Sigmoid colon (tissue), 4 donors: ENCODE results near the gene FBLN2.

Experiments used
- EP300 ChIP-seq, 4 donors: sonication (generic); formaldehyde crosslinking; IDR thresholded peaks; one replicate each; pipeline ENCODE4 v1.6.1; 2017; ENCODE audit warnings: antibody characterized with exemption in 4 of 4
- POLR2A ChIP-seq, 2 donors: fragments of 450-650 bp; IDR thresholded peaks; one replicate each; pipeline ENCODE4 v1.6.1; 2016; ENCODE audit warnings: antibody characterized with exemption in 2 of 2, mild to moderate bottlenecking in 2 of 2, moderate library complexity in 2 of 2
- POLR2AphosphoS5 ChIP-seq, 4 donors: sonication (generic); formaldehyde crosslinking; IDR thresholded peaks; one replicate each; pipeline ENCODE4 v1.6.1; 2017; ENCODE audit warnings: antibody characterized with exemption in 4 of 4

DNA sequence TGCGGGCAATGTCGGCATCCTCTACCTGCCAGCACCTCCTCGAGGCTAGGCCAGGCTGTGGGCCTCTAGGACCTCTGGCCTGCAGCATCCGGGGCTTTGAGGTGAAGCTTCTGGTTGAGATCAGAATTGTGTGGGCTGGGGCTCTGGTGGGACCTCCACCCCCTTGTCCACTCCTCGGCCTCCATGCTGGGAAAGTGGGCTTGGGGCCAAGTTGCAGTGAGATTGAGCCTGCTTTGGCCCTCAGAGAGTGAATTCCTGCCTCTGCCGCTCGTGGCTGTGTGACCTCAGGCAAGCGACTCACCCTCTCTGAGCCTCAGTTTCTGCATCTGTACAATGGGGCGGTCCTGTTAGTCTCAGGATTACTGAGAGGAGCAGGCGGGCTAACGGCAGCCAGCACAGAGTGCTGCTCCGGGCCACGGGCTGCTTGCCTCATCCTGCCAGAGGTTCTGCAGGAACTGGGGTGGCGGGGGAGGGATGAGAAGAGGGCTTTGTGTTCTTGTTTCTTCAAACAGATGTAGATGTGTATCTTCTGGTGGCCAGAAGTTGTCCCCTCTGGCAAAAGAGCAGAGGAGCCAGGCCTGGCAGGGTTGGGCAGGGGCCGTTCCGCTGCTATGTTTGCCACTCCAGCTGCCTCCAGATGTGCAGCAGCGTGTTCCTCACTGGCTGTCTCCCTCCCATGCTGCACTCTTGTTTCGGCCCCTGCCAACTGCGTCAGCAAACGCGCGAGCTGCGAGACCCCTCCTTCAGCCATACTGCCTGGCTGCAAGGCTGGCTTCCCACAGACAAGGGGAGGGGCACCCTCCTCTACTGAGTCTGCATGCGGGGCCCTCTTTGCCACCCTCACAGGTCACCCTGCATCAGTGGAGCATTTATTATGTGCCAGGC is 33.7 kb downstream of the FBLN2 start:
- no peak for TF ChIP-seq EP300 (IDR thresholded peaks at IDR 0.05)
- TF ChIP-seq POLR2A (IDR thresholded peaks at IDR 0.05) = no peak
- TF ChIP-seq POLR2AphosphoS5 (IDR thresholded peaks at IDR 0.05) = no peak
